ENCODE measurements around the gene ACAD10. TPM values are rescaled to one million over a fixed set of nuclear protein-coding genes. Genes with fewer than 3 reads are reported as not detected.

Gene ACAD10
- total and polyA plus RNA-seq, 10 of the 15 experiments (the other 5 are each of a cell fraction or from before 2014, with no cell fraction given): 2.9 to 21.9 (median 17.5) TPM

DNA sequence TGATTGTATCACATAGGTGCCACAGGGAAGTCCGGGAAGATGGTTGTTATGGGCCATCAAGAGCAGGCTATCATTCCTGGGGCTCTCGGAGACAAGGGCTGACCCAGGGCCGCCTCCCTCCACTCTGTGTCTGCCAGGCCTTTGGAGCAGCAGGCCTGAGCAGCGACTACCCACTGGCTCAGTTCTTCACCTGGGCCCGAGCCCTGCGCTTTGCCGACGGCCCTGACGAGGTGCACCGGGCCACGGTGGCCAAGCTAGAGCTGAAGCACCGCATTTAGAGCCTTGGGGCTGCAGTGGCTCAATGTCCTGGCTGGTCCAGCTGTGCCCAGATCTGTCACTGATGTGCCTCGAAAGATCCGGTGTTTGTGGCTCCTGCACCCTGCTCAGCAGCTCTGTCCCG is 70.3 kb downstream of the ACAD10 start:
- intact Hi-C loops (cut with micrococcal nuclease; ENCODE audit: unreplicated experiment) (no loop called here), in situ Hi-C loops (cut with MboI) (loop anchor here (10.0 kb wide), 1 partner anchor 59 kb away; no protein-coding TSS in a partner anchor)
- ATAC-seq: no peak
- ChIA-PET CTCF (interaction anchor here (7.0 kb wide), 1 partner anchor 57 kb away, joined by 170 read pairs; no protein-coding TSS in a partner anchor), RAD21 (ENCODE audit: unreplicated experiment) (no interaction called here), SMC1A (ENCODE audit: uncharacterized antibody, unreplicated experiment) (interaction anchor here (2.6 kb wide), 1 partner anchor 57 kb away, joined by 12 read pairs; no protein-coding TSS in a partner anchor), POLR2A (interaction anchor here (0.5 to 0.6 kb wide), 2 partner anchors 33 to 440 kb away, joined by 3 to 4 read pairs; no protein-coding TSS in a partner anchor)
- Histone ChIP-seq H3K36me3 (ENCODE audit: control insufficient read depth in 2 of 2, insufficient read depth in 2 of 2, low read length in 1 of 2) (no peaks in the 10 kb centered on the region), H3K27ac (ENCODE audit: control insufficient read depth, insufficient read depth) (no peak overlapping the region), H3K4me3 (no peak overlapping the region), H3K4me2 (ENCODE audit: control insufficient read depth, insufficient read depth) (no peak overlapping the region), H3K4me1 (ENCODE audit: control insufficient read depth, insufficient read depth, low read length) (peaks cover 27% of the 10 kb centered on the region), H3K9ac (ENCODE audit: control insufficient read depth, insufficient read depth, low read length) (no peak overlapping the region), H3K9me3 (replicated peaks; ENCODE audit: control insufficient read depth, insufficient read depth, low read length) (no peaks in the 10 kb centered on the region), H3K79me2 (ENCODE audit: control insufficient read depth, insufficient read depth, low read length) (no peaks in the 10 kb centered on the region), H3K27me3 (replicated peaks in 1 of 2; ENCODE audit: control insufficient read depth in 2 of 2, insufficient read depth in 2 of 2, low read length in 1 of 2) (no peaks in the 10 kb centered on the region), H2AFZ (ENCODE audit: control insufficient read depth, low read depth, low read length) (no peak overlapping the region), H4K20me1 (ENCODE audit: control insufficient read depth, insufficient read depth) (no peaks in the 10 kb centered on the region)
- WGBS (ENCODE audit: insufficient coverage, insufficient replicate concordance, low lambda C conversion rate, missing lambda C conversion rate): 95% methylated on average over 15 of the region's 15 CpGs
- no peak for DNase-seq (ENCODE audit: low read depth, low spot score)
- no peak for FAIRE-seq
- BruUV-seq (replicated peaks): no TSS peak
- TF ChIP-seq SMAD1 (IDR thresholded peaks at IDR 0.05; ENCODE audit: low read depth, partially characterized antibody) (no peak), RAD21 (IDR thresholded peaks at IDR 0.05; ENCODE audit: insufficient read depth, low read depth, low read length) (no peak), NR2F1 (conservative IDR thresholded peaks at IDR 0.05) (no peak), HDAC6 (IDR thresholded peaks at IDR 0.05; ENCODE audit: unreplicated experiment) (no peak), LARP7 (IDR thresholded peaks at IDR 0.05) (no peak), KAT2A (conservative IDR thresholded peaks at IDR 0.05; ENCODE audit: control insufficient read depth, low read depth, low read length) (no peak), MTA3 (IDR thresholded peaks at IDR 0.05; ENCODE audit: borderline replicate concordance, low read length) (no peak), STAT3 (IDR thresholded peaks at IDR 0.05; ENCODE audit: low read depth, low read length) (no peak)
- TF ChIP-seq, protein P1, sequence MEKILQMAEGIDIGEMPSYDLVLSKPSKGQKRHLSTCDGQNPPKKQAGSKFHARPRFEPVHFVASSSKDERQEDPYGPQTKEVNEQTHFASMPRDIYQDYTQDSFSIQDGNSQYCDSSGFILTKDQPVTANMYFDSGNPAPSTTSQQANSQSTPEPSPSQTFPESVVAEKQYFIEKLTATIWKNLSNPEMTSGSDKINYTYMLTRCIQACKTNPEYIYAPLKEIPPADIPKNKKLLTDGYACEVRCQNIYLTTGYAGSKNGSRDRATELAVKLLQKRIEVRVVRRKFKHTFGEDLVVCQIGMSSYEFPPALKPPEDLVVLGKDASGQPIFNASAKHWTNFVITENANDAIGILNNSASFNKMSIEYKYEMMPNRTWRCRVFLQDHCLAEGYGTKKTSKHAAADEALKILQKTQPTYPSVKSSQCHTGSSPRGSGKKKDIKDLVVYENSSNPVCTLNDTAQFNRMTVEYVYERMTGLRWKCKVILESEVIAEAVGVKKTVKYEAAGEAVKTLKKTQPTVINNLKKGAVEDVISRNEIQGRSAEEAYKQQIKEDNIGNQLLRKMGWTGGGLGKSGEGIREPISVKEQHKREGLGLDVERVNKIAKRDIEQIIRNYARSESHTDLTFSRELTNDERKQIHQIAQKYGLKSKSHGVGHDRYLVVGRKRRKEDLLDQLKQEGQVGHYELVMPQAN (conservative IDR thresholded peaks at IDR 0.05): no peak
- TF ChIP-seq, protein P2, sequence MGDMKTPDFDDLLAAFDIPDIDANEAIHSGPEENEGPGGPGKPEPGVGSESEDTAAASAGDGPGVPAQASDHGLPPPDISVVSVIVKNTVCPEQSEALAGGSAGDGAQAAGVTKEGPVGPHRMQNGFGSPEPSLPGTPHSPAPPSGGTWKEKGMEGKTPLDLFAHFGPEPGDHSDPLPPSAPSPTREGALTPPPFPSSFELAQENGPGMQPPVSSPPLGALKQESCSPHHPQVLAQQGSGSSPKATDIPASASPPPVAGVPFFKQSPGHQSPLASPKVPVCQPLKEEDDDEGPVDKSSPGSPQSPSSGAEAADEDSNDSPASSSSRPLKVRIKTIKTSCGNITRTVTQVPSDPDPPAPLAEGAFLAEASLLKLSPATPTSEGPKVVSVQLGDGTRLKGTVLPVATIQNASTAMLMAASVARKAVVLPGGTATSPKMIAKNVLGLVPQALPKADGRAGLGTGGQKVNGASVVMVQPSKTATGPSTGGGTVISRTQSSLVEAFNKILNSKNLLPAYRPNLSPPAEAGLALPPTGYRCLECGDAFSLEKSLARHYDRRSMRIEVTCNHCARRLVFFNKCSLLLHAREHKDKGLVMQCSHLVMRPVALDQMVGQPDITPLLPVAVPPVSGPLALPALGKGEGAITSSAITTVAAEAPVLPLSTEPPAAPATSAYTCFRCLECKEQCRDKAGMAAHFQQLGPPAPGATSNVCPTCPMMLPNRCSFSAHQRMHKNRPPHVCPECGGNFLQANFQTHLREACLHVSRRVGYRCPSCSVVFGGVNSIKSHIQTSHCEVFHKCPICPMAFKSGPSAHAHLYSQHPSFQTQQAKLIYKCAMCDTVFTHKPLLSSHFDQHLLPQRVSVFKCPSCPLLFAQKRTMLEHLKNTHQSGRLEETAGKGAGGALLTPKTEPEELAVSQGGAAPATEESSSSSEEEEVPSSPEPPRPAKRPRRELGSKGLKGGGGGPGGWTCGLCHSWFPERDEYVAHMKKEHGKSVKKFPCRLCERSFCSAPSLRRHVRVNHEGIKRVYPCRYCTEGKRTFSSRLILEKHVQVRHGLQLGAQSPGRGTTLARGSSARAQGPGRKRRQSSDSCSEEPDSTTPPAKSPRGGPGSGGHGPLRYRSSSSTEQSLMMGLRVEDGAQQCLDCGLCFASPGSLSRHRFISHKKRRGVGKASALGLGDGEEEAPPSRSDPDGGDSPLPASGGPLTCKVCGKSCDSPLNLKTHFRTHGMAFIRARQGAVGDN (IDR thresholded peaks at IDR 0.05): no peak
- TF ChIP-seq, protein P3, sequence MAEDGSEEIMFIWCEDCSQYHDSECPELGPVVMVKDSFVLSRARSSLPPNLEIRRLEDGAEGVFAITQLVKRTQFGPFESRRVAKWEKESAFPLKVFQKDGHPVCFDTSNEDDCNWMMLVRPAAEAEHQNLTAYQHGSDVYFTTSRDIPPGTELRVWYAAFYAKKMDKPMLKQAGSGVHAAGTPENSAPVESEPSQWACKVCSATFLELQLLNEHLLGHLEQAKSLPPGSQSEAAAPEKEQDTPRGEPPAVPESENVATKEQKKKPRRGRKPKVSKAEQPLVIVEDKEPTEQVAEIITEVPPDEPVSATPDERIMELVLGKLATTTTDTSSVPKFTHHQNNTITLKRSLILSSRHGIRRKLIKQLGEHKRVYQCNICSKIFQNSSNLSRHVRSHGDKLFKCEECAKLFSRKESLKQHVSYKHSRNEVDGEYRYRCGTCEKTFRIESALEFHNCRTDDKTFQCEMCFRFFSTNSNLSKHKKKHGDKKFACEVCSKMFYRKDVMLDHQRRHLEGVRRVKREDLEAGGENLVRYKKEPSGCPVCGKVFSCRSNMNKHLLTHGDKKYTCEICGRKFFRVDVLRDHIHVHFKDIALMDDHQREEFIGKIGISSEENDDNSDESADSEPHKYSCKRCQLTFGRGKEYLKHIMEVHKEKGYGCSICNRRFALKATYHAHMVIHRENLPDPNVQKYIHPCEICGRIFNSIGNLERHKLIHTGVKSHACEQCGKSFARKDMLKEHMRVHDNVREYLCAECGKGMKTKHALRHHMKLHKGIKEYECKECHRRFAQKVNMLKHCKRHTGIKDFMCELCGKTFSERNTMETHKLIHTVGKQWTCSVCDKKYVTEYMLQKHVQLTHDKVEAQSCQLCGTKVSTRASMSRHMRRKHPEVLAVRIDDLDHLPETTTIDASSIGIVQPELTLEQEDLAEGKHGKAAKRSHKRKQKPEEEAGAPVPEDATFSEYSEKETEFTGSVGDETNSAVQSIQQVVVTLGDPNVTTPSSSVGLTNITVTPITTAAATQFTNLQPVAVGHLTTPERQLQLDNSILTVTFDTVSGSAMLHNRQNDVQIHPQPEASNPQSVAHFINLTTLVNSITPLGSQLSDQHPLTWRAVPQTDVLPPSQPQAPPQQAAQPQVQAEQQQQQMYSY (CRISPR knock-in tag; IDR thresholded peaks at IDR 0.05): no peak
- TF ChIP-seq, protein P4, sequence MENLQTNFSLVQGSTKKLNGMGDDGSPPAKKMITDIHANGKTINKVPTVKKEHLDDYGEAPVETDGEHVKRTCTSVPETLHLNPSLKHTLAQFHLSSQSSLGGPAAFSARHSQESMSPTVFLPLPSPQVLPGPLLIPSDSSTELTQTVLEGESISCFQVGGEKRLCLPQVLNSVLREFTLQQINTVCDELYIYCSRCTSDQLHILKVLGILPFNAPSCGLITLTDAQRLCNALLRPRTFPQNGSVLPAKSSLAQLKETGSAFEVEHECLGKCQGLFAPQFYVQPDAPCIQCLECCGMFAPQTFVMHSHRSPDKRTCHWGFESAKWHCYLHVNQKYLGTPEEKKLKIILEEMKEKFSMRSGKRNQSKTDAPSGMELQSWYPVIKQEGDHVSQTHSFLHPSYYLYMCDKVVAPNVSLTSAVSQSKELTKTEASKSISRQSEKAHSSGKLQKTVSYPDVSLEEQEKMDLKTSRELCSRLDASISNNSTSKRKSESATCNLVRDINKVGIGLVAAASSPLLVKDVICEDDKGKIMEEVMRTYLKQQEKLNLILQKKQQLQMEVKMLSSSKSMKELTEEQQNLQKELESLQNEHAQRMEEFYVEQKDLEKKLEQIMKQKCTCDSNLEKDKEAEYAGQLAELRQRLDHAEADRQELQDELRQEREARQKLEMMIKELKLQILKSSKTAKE (IDR thresholded peaks at IDR 0.05; ENCODE audit: low read depth, poor library complexity, severe bottlenecking): no peak
